ENCODE data around the gene ZGPAT.

Gene ZGPAT

DNA sequence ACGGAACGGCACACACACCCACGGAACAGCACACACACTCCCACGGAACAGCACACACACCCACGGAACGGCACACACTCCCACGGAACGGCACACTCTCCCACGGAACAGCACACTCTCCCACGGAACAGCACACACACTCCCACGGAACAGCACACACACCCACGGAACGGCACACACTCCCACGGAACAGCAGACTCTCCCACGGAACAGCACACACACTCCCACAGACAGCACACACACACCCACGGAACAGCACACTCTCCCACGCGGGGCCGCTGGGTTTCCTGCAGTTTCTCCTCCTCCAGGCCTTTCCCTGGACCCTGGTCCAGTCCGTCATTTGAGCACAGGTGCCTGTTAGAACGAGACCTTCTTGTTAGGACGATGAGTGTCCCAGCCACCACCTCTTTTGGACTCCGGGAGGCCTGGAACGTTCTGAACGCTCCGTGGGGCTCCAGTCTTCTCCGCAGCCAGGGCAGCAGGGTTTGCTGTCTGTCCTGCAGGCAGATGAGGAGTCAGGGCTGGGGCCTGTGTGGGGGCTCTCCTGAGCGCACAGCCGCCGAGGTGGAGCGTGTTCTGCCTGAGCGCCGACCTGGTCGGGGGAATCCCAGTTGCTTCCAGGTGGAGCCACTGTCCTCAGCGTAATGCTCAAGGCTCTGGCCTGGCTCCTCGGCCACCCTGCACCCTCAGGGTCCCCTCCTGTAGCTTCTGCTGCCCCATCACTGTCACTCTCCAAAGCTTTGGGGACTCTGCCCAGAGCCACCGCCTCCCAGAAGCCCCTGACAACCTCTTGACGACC lies 29.0 kb upstream of the ZGPAT start:
- DNase-seq: no peak

DNA sequence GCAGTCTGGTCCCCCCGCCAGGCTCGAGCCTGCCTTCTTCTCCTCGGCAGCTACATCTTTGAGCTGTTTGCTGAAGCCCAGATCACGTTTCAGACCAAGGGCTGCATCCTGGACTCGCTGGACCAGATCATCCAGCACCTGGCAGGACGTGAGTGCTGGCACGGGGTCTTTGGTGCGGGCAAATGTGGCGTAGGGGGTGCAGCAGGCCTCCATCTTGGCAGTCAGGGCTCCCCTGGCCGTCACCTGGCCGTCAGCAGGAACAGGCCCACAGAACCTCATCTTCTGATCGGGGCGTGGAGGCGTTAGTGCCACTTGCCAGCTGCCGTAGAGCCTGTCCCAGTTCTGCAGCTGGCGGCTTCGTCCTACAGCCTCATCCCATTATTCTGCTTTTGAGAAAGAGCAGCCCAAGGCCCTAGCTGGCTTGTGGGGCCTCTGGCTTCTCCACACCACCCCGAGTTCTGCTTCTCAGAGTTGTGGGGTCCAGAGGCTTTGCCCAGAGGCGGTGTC lies 28.0 kb upstream of the ZGPAT start:
- DNase-seq: no peak

DNA sequence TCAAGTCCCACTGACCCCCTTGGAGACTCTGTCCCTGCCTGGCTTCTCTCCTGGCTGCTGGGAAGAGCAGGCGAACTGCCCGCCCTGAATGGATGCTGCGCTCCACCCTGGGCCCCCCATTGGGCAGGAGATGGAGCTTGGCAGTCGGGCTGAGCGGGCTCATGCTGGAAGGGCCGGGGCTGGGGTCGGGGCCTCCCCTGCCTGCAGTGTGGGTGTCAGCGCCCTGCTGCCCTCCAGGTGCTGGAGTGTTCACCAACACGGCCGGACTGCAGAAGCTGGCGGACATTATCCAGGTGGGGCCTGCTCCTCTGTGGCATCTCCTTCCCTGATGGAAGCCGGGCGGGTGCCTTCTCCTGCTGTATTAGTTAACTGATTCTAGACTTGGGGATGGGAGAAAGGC lies 27.4 kb upstream of the ZGPAT start:
- no peak for DNase-seq

DNA sequence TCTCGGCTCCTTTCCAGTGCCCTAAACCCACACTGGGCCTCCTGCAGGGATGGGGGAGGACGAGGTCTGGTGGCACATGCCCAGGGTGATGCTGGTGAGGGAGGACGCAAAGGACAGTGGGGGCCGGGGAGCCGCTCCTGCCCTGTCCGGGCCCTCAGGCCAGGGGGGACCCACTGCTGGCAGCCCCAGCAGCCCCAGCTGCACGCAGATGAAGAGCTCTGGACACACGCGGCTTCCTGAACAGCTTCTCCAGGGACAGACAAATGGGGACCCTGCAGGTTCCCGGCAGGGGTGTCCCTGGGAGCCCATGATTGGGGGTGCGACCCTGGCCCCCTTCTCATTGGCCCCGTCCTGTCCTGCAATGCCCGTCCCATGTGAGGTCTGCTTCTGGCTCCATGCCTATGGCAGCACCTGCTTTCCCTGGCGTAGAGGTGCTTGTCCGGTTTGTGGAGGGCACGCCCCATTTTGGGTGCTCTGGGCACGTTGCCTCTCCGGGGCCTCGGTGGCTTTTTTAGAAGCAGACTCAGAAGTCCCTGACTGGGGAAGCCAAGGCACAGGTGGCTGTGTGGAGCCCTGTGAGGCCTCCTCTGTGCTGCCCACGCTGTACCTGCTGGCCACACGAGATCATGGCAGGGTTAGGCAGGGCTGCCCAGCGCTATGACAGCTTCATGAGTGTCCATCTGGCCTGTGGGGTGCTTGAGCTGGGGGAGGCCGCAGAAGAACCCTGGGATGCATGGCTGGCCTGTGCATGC lies 26.8 kb upstream of the ZGPAT start:
- no peak for DNase-seq

DNA sequence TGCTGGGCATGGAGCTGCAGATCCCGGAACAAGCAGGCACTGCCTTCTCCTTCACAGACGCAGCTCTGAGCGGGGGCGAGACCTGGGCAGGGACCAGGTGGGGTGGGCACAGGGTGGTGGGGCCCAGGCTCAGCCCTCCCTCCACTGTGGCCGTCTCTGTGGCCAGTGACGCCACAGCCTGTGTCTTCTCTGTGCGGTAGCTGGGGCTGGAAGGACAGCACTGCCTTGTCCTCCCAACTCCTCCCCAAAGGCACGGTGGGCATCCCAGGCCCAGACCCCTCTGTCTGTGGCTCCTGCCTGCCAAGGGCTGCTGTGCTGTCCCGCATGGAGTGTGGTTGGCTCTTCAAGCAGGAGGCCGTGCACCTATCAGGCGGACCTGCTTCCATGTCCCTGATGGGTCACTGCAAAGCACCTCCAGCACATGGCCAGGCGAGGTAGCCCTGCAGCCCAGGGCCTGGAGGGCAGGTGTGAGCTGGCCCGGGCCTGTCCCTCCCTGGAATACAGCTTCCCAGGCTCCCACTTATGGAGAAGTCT lies 26.2 kb upstream of the ZGPAT start:
- DNase-seq: no peak

DNA sequence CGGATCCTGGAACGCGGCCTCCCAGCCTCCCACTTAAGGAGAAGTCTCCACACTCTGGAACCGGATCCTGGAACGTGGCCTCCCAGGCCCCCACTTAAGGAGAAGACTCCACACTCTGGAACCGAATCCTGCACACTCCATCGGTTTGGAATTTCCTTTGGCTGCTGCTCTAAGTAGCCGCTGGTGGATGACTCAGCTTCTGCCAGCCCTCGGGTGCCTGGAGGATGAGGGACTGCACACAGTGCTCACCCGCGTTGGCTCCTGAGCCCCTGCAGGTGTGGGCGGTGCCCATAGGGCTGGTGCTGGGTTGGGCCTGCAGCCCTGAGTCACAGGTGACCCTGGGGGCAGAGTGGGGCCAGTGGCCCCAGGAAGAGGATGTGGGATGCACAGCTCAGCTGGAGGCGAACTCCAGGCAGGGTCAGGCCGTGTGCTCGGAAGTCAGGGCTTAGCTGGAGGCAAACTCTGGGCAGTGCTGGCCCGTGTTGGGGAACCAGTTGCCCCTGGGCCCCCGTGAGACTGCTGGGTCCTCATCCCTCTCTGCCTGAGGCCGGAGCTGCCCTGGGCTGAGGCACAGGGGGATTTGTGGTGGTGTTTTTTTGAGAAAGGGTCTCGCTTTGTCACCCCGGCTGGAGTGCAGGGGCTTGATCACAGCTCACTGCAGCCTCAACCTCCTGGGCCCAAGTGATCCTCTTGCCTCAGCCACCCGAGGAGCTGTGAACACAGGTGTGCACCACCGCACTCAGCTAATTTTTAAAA lies 25.3 kb upstream of the ZGPAT start:
- DNase-seq: peak in 2 of 51 donors; percentile 12 to 53

DNA sequence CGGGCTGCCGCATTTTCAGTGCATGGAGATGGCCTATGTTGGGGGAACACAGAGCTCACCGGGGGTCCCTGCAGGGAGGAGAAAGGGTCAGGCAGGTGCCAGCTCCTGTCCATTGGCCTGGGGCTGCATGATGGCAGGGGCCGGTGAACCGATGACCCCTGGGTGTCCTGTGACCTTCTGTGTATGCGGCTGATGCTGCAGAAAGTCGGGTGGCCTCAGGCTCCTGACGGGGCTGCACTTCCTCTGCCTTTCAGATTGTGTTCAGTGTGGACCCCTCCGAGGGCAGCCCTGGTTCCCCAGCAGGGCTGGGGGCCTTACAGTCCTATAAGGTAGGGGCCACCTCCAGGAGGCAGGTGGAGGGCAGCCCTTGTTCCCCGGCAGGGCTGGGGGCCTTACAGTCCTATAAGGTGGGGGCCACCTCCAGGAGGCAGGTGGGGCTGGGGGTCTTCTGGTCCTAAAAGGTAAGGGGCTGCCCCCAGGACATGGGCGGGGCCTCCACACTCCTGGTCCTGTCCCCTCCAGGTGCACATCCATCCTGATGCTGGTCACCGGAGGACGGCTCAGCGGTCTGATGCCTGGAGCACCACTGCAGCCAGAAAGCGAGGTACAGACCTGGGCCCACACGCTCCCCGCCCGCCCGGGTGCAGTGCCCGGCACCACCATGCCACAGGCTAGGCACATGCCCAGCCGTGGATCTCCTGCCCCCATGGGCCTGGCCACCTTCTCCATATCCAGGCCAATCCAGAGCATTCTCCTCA lies 22.4 kb upstream of the ZGPAT start:
- no peak for DNase-seq

DNA sequence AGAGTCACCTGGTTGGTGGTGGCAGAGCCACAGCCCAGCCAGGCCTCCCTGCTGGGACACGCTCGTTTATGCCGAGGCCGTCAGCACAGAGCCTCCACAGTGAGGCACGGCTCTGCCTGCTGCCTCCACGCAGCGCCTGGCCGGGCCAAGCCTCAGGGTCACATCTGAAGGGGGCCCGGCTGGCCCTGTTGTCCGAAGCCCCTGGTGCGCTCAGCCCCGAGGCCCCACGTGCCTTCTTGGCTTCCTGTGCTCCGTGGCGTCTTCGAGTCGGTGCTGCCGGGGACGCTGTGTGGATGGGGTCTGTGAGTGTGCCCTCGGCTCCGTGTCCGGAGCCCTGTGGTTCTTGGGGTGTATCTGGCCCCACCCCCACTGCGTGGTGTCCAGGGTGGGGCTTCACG lies 21.7 kb upstream of the ZGPAT start:
- DNase-seq: no peak

DNA sequence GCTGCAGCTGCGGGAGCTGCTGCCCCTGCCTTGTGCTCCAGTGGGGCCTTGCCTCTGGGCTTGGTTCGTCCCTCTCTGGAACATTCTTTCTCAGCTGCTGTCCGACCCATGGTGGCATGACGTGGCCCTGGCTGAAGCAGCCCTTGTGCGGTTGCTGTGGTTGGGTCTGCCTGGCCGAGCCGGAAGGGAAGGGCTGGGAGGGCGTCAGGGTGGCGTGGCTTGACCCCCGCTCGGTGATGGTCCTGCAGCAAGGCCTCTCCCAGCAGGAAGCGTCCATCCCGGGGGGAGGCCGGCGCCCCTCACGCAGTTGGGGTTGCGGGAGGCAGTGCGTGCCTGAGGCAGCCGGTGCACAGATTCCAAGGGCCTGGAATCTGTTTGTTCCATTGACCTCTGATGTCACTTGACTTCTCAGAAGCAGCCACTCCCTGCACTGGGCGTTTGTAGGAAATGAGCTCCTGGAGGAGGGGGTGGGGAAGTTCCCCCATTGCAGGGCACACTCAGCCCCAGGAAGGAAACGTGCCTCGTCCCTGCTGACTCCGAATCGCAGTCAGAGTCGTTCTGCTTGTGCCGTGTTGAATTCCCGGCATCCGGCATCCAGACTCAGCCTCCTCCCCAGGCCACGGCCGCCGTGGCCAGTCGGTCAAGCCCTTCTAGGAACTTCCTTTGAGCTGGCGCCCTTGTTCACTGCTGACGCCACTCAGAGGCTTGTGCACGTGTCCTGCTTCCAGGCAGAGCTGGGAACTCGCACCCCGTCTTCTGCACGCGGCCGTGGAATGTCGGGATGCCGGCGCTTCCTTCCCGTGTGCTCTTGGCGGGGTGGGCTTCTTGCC lies 21.1 kb upstream of the ZGPAT start:
- peak in 4 of 51 donors; percentile 9 to 35 (median 17) for DNase-seq

DNA sequence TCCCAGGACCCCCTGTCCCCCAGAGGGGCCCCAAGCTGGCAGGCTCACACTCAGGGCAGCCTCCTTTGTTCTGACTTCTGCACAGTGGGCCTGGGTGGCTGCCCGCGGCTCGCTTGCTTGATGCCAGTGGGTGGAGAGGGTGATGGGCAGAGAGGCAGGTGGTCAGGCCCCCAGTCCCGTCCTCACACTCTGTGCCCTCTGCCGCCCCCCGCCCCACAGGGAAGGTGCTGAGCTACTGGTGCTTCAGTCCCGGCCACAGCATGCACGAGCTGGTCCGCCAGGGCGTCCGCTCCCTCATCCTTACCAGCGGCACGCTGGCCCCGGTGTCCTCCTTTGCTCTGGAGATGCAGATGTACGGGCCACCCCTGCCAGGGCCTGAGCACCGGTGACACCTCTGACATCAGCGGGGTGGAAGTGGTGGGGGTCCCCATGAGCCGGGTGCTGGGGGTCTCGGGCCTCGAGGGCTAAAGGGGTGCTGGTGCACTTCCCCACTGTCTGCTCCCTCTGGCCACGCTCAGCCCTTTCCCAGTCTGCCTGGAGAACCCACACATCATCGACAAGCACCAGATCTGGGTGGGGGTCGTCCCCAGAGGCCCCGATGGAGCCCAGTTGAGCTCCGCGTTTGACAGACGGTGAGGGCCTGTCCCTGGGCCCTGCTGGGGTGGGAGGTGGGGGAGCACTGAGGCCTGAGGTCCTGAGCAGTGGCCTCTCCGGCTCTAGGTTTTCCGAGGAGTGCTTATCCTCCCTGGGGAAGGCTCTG lies 20.2 kb upstream of the ZGPAT start:
- no peak for DNase-seq

DNA sequence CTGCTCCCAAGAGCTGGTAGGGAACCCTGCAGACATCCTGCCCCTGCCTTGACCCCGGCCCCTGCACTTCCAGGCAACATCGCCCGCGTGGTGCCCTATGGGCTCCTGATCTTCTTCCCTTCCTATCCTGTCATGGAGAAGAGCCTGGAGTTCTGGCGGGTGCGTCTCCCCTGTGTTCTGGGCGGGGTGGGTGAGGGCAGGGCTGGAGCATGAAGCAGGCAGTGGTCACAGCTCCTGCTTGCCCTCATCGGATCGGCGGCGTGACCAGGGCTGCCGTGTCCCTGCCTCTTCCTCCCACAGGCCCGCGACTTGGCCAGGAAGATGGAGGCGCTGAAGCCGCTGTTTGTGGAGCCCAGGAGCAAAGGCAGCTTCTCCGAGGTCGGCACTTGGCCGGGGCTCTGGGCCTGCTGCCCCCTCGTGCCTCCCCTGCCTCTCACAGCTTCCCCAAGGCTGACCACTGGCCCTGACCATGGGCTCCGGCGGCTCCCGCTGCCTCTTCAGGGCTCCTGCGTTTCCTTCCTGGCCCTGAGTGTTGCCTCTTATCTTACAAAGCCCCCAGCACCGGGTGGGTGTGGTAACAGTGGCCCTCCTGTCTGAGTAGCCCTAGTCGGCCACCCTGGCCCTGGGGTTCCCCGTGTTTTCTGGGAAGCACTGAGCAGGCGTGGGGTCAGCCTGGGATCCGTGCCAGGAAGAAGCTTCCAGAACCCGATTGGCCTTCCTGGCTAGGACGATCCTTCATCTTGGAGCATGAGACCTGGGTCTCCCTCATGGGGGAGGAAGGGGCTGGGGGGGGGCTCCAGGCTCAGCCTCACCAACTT lies 19.4 kb upstream of the ZGPAT start:
- peak in 1 of 51 donors; percentile 15 for DNase-seq

DNA sequence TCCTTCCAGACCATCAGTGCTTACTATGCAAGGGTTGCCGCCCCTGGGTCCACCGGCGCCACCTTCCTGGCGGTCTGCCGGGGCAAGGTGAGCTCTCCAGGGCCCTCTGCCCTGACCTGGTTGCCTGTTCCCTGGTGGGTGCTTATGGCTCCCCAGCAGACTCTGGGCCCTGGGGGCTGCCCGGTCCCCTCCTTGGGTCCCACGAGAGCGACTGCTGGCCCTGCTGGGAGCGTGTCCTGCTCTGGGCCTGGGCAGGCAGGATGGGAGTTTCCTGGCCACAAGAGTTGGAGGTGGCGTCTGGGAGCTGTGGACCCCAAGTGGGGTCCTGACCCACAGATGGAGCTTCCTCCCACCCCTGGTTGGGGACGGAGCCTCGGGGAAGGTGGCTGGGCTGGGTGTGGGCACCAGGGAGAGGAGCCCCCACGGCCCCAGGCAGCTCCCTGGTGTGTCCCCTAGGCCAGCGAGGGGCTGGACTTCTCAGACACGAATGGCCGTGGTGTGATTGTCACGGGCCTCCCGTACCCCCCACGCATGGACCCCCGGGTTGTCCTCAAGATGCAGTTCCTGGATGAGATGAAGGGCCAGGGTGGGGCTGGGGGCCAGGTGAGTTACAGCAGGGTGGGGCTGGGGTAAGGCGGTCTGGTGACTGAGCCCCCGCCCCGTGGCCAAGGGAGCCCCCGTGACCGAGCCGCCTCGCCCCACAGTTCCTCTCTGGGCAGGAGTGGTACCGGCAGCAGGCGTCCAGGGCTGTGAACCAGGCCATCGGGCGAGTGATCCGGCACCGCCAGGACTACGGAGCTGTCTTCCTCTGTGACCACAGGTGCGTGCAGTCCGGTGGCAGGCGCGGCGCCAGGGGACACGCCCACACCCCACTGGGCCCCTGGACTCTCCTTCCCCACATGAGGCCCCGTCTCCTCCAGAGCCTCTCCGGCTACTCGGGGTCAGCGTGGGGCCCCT lies 18.5 kb upstream of the ZGPAT start:
- no peak for DNase-seq

DNA sequence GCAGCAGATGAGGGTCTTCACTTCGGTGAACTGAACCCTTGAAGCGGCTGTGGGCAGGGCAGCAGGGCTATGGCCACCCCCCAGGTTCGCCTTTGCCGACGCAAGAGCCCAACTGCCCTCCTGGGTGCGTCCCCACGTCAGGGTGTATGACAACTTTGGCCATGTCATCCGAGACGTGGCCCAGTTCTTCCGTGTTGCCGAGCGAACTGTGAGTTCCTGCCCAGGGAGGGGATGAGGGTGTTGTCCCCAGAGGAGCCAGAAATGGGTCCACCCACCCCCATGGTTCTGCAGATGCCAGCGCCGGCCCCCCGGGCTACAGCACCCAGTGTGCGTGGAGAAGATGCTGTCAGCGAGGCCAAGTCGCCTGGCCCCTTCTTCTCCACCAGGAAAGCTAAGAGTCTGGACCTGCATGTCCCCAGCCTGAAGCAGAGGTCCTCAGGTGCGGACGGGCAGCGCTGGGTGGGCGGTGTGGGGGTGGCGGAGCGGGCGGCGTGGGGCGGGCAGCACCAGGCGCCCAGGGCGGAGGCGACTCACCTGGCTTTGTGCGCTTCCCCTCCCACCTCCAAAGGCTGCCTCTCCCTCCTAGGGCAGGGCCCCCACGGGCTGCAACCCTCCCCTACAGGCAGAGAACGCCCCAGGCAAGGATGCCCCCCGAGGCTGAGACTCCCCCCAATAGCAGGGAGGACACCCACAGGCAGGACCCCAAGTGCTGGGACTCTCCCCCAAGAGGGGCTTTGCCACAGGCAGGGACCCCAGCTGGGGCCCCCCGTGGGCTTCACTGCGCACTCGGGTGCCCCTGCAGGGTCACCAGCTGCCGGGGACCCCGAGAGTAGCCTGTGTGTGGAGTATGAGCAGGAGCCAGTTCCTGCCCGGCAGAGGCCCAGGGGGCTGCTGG lies 17.6 kb upstream of the ZGPAT start:
- DNase-seq: no peak

DNA sequence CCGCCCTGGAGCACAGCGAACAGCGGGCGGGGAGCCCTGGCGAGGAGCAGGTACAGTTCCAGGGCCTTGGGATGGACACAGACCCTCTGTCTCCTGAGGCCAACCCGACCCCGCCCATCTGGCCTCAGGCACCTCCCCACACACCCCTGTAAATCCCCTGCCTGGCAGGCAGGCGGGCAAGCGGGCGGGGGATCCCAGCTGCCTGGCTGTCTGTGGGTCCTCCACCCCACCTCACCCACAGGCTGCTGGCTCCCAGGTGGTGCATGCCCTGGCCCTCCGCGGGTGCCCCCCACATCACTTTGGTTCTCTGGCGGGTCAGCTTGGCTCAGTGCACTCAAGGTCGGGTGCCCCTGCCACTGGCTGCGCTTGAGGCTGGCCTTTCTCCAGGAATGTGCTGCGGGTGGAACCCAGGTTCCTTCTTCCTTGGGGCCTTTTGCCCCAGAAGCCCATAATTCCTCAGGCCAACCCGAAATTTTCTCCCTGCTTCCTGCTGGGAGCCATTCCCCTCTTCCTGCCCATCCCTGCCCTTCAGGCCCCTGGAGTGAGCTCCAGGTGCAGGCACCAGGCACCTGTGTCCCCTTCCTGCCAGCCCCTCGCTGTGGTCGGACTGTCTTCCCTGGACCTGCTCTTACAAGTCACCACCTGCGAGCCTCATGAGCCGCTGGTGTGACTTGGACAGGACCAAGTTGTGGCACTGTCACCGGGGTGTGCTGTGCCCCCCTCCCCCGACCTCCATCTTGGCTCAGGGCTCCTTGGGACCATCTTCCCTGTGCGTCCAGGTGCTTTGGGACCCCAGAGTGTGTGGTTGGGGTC lies 16.7 kb upstream of the ZGPAT start:
- no peak for DNase-seq
